H1 (cell line): ENCODE data around the gene PLTP. TPM values are rescaled to one million over a fixed set of nuclear protein-coding genes. Genes with fewer than 3 reads are reported as not detected.

ENCODE experiments used
- CREB1 ChIP-seq: IDR thresholded peaks from 2 replicates; pipeline ENCODE4 v1.6.1; 2012; ENCODE audit warnings: inconsistent platforms
- HDAC6 ChIP-seq: IDR thresholded peaks from one replicate; pipeline ENCODE4 v1.7.1; 2012; ENCODE audit warnings: low read depth, mild to moderate bottlenecking, inconsistent platforms, low read length, moderate library complexity
- POLR2AphosphoS5 ChIP-seq: IDR thresholded peaks from 2 replicates; pipeline ENCODE4 v1.6.1; 2011; ENCODE audit warnings: low read depth, low read length
- SAP30 ChIP-seq: fragments of 300-600 bp; sonication (generic); IDR thresholded peaks from 2 replicates; pipeline ENCODE4 v1.7.1; 2012; ENCODE audit warnings: low read length, moderate library complexity, mild to moderate bottlenecking, inconsistent platforms; ENCODE audit not compliant: insufficient read depth, insufficient replicate concordance
- SUZ12 ChIP-seq: fragments of 200-600 bp; sonication (generic); IDR thresholded peaks from 2 replicates; pipeline ENCODE4 v1.6.1; 2012; ENCODE audit warnings: mild to moderate bottlenecking, inconsistent platforms, low read length, moderate library complexity, mixed read lengths
- ZNF274 ChIP-seq: IDR thresholded peaks from 2 replicates; pipeline ENCODE4 v1.7.0; 2012; ENCODE audit warnings: low read length, borderline replicate concordance; ENCODE audit errors: extremely low read depth
- polyA plus RNA-seq, 7 experiments: library from polyadenylated mRNA; depleted of rRNA in 3 of 7; stranded (reverse) in 5 of 7; unstranded in 2 of 7; fragments of >200 nt in 5 of 7; fragments of 200-250 nt in 2 of 7; gene quantifications; 1 replicate in 5 of 7; 2 replicates in 1 of 7; 4 replicates in 1 of 7; pipeline versions ENCODE4 v1.2.1 to v1.2.3, GENCODE V29; 2011 to 2013; ENCODE audit warnings: missing spikeins in 2 of 7, mixed read lengths in 2 of 7
- total RNA-seq: library from RNA; stranded (reverse); fragmentation: NEBNext Ultra II Directional; extraction: Animal tissue kit (Norgen Biotek cat#: 25700); gene quantifications from 2 replicates; pipeline ENCODE4 v1.2.1, GENCODE V29; 2021
- TF ChIP-seq, protein P1 (sequence below): fragments of 300-600 bp; sonication (generic); IDR thresholded peaks from 2 replicates; pipeline ENCODE4 v1.7.1; 2012; ENCODE audit warnings: low read length, moderate library complexity, mild to moderate bottlenecking, inconsistent platforms; ENCODE audit not compliant: insufficient replicate concordance
- TF ChIP-seq, protein P2 (sequence below), 3 experiments: IDR thresholded peaks; 1 replicate in 2 of 3; 2 replicates in 1 of 3; pipeline versions ENCODE4 v1.5.1 to v1.6.1; 2011; ENCODE audit warnings: low read length in 3 of 3, mild to moderate bottlenecking in 3 of 3, inconsistent platforms in 2 of 3, low read depth in 1 of 3, moderate library complexity in 1 of 3; ENCODE audit not compliant: insufficient read depth in 1 of 3; ENCODE audit errors: control extremely low read depth in 1 of 3
- TF ChIP-seq, protein P3 (sequence below): IDR thresholded peaks from 2 replicates; pipeline ENCODE4 v1.6.1; 2012; ENCODE audit warnings: inconsistent platforms

Gene PLTP
- total and polyA plus RNA-seq, 2 of the 8 experiments (the other 6 are each of a cell fraction or from before 2014, with no cell fraction given): 120 to 194 TPM

DNA sequence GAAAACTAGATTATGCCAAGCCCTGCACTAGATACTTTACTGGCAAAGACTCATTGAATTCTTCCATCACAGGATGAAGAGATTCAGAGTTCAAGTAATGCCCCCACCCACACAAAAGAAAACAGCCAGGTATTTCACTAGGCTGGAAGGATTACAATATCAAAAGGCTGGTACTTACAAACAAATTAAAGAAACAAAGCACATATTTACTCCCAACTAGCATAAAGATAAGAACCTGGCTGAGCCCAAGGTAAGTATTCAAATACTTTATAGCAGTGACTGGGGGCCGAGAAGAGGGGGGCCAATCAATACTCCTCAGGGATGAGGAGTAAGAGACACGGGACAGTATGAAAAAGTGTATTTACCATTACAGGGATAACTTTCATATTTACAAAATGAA is 58.5 kb downstream of the PLTP start (continued):
- TF ChIP-seq, protein P1, sequence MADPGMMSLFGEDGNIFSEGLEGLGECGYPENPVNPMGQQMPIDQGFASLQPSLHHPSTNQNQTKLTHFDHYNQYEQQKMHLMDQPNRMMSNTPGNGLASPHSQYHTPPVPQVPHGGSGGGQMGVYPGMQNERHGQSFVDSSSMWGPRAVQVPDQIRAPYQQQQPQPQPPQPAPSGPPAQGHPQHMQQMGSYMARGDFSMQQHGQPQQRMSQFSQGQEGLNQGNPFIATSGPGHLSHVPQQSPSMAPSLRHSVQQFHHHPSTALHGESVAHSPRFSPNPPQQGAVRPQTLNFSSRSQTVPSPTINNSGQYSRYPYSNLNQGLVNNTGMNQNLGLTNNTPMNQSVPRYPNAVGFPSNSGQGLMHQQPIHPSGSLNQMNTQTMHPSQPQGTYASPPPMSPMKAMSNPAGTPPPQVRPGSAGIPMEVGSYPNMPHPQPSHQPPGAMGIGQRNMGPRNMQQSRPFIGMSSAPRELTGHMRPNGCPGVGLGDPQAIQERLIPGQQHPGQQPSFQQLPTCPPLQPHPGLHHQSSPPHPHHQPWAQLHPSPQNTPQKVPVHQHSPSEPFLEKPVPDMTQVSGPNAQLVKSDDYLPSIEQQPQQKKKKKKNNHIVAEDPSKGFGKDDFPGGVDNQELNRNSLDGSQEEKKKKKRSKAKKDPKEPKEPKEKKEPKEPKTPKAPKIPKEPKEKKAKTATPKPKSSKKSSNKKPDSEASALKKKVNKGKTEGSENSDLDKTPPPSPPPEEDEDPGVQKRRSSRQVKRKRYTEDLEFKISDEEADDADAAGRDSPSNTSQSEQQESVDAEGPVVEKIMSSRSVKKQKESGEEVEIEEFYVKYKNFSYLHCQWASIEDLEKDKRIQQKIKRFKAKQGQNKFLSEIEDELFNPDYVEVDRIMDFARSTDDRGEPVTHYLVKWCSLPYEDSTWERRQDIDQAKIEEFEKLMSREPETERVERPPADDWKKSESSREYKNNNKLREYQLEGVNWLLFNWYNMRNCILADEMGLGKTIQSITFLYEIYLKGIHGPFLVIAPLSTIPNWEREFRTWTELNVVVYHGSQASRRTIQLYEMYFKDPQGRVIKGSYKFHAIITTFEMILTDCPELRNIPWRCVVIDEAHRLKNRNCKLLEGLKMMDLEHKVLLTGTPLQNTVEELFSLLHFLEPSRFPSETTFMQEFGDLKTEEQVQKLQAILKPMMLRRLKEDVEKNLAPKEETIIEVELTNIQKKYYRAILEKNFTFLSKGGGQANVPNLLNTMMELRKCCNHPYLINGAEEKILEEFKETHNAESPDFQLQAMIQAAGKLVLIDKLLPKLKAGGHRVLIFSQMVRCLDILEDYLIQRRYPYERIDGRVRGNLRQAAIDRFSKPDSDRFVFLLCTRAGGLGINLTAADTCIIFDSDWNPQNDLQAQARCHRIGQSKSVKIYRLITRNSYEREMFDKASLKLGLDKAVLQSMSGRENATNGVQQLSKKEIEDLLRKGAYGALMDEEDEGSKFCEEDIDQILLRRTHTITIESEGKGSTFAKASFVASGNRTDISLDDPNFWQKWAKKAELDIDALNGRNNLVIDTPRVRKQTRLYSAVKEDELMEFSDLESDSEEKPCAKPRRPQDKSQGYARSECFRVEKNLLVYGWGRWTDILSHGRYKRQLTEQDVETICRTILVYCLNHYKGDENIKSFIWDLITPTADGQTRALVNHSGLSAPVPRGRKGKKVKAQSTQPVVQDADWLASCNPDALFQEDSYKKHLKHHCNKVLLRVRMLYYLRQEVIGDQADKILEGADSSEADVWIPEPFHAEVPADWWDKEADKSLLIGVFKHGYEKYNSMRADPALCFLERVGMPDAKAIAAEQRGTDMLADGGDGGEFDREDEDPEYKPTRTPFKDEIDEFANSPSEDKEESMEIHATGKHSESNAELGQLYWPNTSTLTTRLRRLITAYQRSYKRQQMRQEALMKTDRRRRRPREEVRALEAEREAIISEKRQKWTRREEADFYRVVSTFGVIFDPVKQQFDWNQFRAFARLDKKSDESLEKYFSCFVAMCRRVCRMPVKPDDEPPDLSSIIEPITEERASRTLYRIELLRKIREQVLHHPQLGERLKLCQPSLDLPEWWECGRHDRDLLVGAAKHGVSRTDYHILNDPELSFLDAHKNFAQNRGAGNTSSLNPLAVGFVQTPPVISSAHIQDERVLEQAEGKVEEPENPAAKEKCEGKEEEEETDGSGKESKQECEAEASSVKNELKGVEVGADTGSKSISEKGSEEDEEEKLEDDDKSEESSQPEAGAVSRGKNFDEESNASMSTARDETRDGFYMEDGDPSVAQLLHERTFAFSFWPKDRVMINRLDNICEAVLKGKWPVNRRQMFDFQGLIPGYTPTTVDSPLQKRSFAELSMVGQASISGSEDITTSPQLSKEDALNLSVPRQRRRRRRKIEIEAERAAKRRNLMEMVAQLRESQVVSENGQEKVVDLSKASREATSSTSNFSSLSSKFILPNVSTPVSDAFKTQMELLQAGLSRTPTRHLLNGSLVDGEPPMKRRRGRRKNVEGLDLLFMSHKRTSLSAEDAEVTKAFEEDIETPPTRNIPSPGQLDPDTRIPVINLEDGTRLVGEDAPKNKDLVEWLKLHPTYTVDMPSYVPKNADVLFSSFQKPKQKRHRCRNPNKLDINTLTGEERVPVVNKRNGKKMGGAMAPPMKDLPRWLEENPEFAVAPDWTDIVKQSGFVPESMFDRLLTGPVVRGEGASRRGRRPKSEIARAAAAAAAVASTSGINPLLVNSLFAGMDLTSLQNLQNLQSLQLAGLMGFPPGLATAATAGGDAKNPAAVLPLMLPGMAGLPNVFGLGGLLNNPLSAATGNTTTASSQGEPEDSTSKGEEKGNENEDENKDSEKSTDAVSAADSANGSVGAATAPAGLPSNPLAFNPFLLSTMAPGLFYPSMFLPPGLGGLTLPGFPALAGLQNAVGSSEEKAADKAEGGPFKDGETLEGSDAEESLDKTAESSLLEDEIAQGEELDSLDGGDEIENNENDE: peak; percentile 82
- TF ChIP-seq ZNF274 (no peak), HDAC6 (no peak), CREB1 (no peak), SUZ12 (no peak), SAP30 (no peak), POLR2AphosphoS5 (no peak)
- TF ChIP-seq, protein P2, sequence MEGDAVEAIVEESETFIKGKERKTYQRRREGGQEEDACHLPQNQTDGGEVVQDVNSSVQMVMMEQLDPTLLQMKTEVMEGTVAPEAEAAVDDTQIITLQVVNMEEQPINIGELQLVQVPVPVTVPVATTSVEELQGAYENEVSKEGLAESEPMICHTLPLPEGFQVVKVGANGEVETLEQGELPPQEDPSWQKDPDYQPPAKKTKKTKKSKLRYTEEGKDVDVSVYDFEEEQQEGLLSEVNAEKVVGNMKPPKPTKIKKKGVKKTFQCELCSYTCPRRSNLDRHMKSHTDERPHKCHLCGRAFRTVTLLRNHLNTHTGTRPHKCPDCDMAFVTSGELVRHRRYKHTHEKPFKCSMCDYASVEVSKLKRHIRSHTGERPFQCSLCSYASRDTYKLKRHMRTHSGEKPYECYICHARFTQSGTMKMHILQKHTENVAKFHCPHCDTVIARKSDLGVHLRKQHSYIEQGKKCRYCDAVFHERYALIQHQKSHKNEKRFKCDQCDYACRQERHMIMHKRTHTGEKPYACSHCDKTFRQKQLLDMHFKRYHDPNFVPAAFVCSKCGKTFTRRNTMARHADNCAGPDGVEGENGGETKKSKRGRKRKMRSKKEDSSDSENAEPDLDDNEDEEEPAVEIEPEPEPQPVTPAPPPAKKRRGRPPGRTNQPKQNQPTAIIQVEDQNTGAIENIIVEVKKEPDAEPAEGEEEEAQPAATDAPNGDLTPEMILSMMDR (IDR thresholded peaks at IDR 0.05; ENCODE audit: control extremely low read depth in 1 of 3, insufficient read depth in 1 of 3, low read depth in 1 of 3, low read length in 3 of 3): no peak
- TF ChIP-seq, protein P3, sequence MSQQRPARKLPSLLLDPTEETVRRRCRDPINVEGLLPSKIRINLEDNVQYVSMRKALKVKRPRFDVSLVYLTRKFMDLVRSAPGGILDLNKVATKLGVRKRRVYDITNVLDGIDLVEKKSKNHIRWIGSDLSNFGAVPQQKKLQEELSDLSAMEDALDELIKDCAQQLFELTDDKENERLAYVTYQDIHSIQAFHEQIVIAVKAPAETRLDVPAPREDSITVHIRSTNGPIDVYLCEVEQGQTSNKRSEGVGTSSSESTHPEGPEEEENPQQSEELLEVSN: no peak
